ENCODE data around the gene SULF2. TPM values are rescaled to one million over a fixed set of nuclear protein-coding genes. Genes with fewer than 3 reads are reported as not detected.

Gene SULF2
- total RNA-seq, 1 donor from 2014 or later, result 40.4 TPM

DNA sequence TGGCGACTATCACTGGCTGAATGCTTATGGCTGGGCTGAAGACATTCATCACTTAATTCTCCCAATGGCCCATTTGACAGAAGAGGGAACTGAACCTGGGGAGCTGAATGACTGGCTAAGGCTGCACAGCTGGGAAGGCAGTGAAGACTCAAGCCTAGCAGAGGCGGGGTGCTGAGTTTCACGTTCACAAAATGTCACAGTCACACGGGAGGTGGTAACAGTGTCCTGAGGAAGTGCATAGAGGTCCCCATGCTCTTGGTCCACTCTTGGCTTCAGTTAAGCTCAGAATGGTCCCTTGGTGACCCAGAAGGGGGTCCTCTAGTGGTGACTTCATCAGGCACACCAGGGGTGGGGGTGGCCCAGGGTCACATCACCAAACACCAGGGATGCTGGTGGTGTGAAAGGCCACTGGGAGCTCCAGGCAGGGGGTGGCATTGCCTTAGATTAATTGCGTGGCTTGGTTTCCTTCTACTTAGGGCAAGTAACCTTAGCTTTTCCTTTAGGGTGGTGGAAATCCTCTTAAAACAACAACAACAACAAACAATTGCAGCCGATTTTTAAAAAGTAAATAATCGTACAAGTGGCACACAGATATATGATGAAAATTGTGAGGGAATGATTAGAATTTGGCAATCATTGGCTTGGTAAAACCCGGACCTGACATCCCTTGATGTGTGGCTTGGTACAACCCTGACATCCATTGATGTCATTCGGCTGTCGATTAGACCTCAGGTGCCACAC, 45.0 kb downstream of the SULF2 start:
- Mint-ChIP-seq H3K4me1 (ENCODE audit: unreplicated experiment) (no peaks in the 10 kb centered on the region), H3K4me3 (ENCODE audit: unreplicated experiment) (no peak overlapping the region), H3K9me3 (ENCODE audit: unreplicated experiment) (peaks cover under 1% of the 10 kb centered on the region), H3K36me3 (ENCODE audit: unreplicated experiment) (no peaks in the 10 kb centered on the region), H3K27me3 (ENCODE audit: unreplicated experiment) (peaks cover 9% of the 10 kb centered on the region), H3K27ac (ENCODE audit: unreplicated experiment) (no peak overlapping the region)
- TF ChIP-seq, protein P1, sequence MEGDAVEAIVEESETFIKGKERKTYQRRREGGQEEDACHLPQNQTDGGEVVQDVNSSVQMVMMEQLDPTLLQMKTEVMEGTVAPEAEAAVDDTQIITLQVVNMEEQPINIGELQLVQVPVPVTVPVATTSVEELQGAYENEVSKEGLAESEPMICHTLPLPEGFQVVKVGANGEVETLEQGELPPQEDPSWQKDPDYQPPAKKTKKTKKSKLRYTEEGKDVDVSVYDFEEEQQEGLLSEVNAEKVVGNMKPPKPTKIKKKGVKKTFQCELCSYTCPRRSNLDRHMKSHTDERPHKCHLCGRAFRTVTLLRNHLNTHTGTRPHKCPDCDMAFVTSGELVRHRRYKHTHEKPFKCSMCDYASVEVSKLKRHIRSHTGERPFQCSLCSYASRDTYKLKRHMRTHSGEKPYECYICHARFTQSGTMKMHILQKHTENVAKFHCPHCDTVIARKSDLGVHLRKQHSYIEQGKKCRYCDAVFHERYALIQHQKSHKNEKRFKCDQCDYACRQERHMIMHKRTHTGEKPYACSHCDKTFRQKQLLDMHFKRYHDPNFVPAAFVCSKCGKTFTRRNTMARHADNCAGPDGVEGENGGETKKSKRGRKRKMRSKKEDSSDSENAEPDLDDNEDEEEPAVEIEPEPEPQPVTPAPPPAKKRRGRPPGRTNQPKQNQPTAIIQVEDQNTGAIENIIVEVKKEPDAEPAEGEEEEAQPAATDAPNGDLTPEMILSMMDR (IDR thresholded peaks at IDR 0.05), result no peak
- no peak for DNase-seq (ENCODE audit: extremely low spot score, unreplicated experiment)

DNA sequence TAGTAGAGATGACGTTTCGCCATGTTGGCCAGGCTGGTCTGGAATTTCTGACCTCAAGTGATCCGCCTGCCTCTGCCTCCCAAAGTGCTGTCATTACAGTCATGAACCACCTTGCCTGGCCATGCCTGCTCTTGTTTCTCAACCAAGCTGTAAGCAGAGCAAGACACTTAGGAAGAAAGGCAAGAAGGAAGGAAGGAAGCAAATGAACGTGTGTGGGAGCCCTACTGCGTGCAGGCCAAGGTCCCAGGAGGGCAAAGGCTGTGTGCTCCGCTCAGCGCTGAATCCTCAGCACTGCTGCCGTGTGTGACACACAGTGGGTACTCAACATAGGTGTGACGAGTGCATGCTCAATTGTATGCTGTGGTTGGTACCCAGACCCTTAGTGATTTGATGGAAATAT, 47.4 kb downstream of the SULF2 start:
- Mint-ChIP-seq H3K27ac (ENCODE audit: unreplicated experiment) (no peak overlapping the region), H3K4me1 (ENCODE audit: unreplicated experiment) (no peaks in the 10 kb centered on the region), H3K27me3 (ENCODE audit: unreplicated experiment) (peaks cover 20% of the 10 kb centered on the region), H3K36me3 (ENCODE audit: unreplicated experiment) (no peaks in the 10 kb centered on the region), H3K4me3 (ENCODE audit: unreplicated experiment) (no peak overlapping the region), H3K9me3 (ENCODE audit: unreplicated experiment) (peaks cover 9% of the 10 kb centered on the region)
- DNase-seq (ENCODE audit: extremely low spot score, unreplicated experiment), result no peak
- TF ChIP-seq, protein P1 (IDR thresholded peaks at IDR 0.05), result no peak

DNA sequence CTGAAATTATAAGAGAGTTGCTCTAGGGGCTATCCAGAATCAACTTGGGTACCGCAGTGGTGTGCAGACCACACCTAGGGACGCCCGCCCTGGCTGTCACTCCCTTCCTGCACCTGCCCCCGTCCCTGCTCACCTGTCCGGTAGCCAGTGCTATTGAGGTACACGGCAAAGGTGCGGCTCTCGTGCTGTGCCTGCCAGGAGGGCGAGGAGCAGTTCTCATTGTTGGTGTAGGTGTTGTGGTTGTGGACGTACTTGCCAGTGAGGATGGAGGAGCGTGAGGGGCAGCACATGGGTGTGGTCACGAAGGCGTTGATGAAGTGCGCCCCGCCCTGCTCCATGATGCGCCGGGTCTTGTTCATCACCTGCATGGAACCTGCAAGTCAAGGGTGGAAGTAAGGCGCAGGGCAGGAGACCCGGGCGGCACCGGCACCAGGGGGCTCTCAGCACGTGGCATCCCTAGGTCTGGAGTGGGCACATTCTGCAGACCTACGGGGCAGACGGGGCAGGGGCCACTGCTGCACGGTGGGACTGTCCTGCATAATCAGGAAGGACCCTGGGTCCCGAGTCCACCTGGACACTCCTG, 48.6 kb downstream of the SULF2 start:
- H3K36me3 Mint-ChIP-seq (ENCODE audit: unreplicated experiment), result no peaks in the 10 kb centered on the region

DNA sequence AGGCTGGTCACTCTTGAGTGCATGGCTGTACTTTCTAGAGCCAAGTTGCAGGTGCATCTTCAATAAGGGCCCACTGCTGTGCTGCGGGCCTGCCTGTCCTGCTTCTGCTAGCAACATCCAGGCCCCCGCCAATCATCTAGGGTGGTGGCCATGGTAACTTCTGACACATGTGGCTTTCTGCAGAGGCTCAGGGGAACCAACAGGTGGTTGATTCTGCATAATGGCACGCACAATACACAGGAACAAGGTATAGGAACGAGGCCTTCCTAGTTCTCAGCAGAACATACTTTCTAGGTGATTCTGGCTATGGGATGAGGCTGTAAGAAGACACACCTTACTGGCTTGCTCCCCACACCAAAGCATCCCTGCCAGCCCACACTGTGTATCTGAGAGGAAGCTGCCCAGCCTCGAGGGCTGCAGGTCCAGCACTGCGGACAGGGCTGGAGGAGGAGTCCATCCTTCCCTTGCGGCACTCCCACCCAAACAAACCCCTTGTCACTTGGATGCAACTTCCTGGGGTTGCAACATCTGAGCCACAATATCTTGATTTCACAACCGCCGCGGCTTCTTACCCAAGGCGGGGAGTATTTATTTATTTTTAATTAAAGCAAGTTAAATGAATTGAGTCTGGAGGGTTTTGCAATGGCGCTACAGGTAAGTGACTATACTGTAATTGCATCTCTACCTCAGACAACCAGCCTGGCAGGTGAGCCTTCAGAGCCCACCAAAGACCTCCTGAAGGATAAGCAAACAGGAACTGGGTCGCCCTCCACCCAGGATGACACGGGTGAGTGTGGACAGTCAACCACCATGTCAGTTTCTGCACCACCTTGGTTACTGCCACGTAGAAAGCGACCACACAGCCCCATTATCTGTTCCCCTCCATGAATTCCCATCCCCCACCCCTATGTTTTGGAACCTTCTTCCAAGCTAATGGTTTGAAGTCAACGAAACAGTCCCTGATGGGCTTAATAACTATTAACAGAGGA, 49.6 kb downstream of the SULF2 start:
- Mint-ChIP-seq H3K36me3 (ENCODE audit: unreplicated experiment) (no peaks in the 10 kb centered on the region), H3K27ac (ENCODE audit: unreplicated experiment) (no peak overlapping the region), H3K27me3 (ENCODE audit: unreplicated experiment) (peaks cover 14% of the 10 kb centered on the region), H3K4me1 (ENCODE audit: unreplicated experiment) (no peaks in the 10 kb centered on the region), H3K9me3 (ENCODE audit: unreplicated experiment) (peaks cover 9% of the 10 kb centered on the region), H3K4me3 (ENCODE audit: unreplicated experiment) (no peak overlapping the region)
- TF ChIP-seq, protein P1 (IDR thresholded peaks at IDR 0.05), result no peak
- DNase-seq (ENCODE audit: extremely low spot score, unreplicated experiment), result no peak

More for the DNA sequence above, 48.6 kb downstream of the SULF2 start:
- H3K9me3 Mint-ChIP-seq (ENCODE audit: unreplicated experiment), result peaks cover 9% of the 10 kb centered on the region
- peaks cover 15% of the 10 kb centered on the region for H3K27me3 Mint-ChIP-seq (ENCODE audit: unreplicated experiment)
- TF ChIP-seq, protein P1 (IDR thresholded peaks at IDR 0.05), result no peak
- no peaks in the 10 kb centered on the region for H3K4me1 Mint-ChIP-seq (ENCODE audit: unreplicated experiment)
- DNase-seq (ENCODE audit: extremely low spot score, unreplicated experiment), result no peak
- no peak overlapping the region for H3K4me3 Mint-ChIP-seq (ENCODE audit: unreplicated experiment)
- no peak overlapping the region for H3K27ac Mint-ChIP-seq (ENCODE audit: unreplicated experiment)

All from osteocyte (in vitro differentiated cells).